GM21737 (cell line): ENCODE data around the gene NUTF2.
"Not testable (repeated sequence)": the region's sequence is repeated elsewhere in the genome, so short reads cannot be mapped to it uniquely, and the experiment has no call there.

ENCODE experiments used
- ATAC-seq: cut with Tn5 transposase; IDR thresholded peaks from one replicate; pipeline ENCODE4 v1.9.1; 2021; ENCODE audit warnings: mild to moderate bottlenecking, moderate library complexity; ENCODE audit not compliant: unreplicated experiment

The NUTF2 gene

GRCh38 chr16:67862623-67863583, 16.2 kb downstream of the NUTF2 start:
- no peak for ATAC-seq

GRCh38 chr16:67864044-67864443, 17.3 kb downstream of the NUTF2 start:
- not testable (repeated sequence) for ATAC-seq

DNA sequence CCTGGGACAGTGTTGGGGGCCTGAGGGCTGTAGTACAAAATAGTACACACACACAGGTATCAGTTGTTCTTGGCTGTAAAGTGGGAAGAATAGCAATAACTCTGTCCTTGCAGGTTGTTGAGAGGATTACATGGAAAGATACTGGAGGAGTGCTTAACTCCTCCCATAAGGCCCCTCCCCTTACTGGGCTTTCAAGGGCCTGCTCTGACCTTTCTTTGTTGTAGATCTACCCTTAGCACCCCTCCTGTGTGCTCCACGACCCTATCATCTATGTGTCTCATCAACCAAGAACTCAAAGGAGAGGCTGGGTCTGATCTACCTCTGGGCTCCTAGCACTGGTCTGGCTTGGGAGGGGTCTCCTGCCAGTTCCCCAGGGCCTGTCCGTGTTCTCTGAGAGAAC, 17.9 kb downstream of the NUTF2 start:
- no peak for ATAC-seq

GRCh38 chr16:67865318-67865717, 18.6 kb downstream of the NUTF2 start:
- no peak for ATAC-seq

GRCh38 chr16:67868290-67868689, 21.6 kb downstream of the NUTF2 start:
- ATAC-seq: no peak

DNA sequence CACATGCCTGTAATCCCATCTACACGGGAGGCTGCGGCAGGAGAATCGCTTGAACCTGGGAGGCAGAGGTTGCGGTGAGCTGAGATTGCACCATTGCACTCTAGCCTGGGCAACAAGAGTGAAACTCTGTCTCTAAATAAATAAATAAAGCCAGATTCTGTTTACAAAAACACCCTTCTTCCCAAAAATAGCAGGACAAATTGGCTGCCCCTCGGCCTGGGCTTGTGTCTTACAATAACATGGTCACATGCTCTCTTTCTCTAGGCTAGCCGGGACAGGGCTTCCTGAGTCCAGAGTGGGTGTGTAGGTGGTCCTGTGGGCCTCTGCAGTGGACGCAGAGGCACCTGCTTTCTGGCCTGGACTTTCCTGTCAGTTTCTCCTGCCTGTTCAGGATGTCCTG, 22.9 kb downstream of the NUTF2 start:
- no peak for ATAC-seq

GRCh38 chr16:67871256-67871655, 24.5 kb downstream of the NUTF2 start:
- no peak for ATAC-seq

- no peak for ATAC-seq
These were observed 25.4 kb downstream of the NUTF2 start for GRCh38 chr16:67872131-67872630.

DNA sequence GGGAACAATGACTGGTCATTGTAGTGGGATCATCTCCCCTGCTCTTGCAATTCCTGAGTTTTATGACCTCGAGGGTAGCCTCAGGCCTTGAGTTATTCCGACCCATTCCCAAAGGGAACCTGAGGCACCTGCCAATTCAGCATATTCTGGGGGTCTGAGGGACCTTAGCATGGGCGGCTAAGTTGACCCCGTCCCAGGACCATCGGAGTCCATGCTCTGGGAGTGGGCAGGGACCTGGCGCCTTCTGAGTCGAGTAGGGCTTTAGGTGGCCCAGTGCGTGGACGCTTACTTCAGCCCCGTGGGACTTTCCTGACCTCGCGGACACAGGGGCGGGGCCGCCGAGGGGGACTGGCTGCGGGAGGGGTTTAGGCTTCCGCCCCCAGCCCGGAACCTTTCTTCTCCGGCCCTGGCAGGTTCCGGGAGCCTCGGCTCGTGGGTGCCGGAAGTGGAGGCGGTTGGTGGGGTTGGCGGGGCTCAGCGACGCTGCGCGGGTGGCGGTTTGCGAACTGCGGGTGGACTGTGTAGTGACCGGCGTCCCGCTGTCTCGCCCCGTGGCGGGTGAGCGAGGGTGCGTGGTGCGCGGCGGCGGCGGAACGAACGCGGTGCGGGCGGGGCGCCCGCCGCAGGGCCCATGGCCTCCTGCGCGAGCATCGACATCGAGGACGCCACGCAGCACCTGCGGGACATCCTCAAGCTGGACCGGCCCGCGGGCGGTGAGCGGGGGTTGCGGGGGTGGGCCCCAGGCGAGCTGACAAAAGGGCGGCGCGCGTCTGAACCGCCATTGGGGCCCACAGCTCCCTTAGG, 26.1 kb downstream of the NUTF2 start, which contains the start of gene EDC4:
Gene EDC4, plus strand, starts transcription at position 422 of the 804 bp plus-strand sequence. Its CDS starts 210 bp downstream, at position 632.
- peak; percentile 81 for ATAC-seq

- ATAC-seq: no peak
These were observed 27.0 kb downstream of the NUTF2 start for GRCh38 chr16:67873435-67874370.

- no peak for ATAC-seq
These were observed 27.6 kb downstream of the NUTF2 start for GRCh38 chr16:67874372-67874771.

DNA sequence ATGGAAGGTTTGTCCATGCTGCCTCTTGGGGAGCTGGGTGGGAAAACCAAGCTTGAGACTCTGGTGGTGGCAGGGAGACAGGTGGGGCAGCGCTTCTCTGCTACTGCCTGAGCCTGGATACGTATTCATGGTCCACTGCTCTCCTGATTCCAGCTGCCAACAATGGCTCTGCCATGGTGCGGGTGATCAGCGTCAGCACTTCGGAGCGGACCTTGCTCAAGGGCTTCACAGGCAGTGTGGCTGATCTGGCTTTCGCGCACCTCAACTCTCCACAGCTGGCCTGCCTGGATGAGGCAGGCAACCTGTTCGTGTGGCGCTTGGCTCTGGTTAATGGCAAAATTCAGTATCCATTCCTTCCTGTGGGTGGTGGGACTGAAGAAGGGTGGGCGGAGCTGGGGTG, 30.3 kb downstream of the NUTF2 start:
- no peak for ATAC-seq

- no peak for ATAC-seq
These were observed 31.5 kb downstream of the NUTF2 start for GRCh38 chr16:67878232-67878631.

GRCh38 chr16:67878846-67879245, 32.1 kb downstream of the NUTF2 start:
- no peak for ATAC-seq

- ATAC-seq: no peak
These were observed 32.7 kb downstream of the NUTF2 start for GRCh38 chr16:67879462-67879861.

- ATAC-seq: no peak
These were observed 33.2 kb downstream of the NUTF2 start for GRCh38 chr16:67879936-67880335.

- ATAC-seq: no peak
These were observed 33.9 kb downstream of the NUTF2 start for GRCh38 chr16:67880584-67880983.

GRCh38 chr16:67881621-67882161, 35.0 kb downstream of the NUTF2 start:
- ATAC-seq: no peak

- ATAC-seq: no peak
These were observed 35.8 kb downstream of the NUTF2 start for GRCh38 chr16:67882374-67883145.
